IPS DF 4.7 (cell line): Measurements from ENCODE around the gene GNPTAB.
A peak's percentile ranks its signal among the peaks of the same experiment; 100 is the strongest.

Experiments used
- DNase-seq: peaks from one replicate; pipeline ENCODE4 v3.0.0-alpha.2; 2013; ENCODE audit warnings: low spot score; ENCODE audit errors: extremely low read depth

Gene GNPTAB

DNA sequence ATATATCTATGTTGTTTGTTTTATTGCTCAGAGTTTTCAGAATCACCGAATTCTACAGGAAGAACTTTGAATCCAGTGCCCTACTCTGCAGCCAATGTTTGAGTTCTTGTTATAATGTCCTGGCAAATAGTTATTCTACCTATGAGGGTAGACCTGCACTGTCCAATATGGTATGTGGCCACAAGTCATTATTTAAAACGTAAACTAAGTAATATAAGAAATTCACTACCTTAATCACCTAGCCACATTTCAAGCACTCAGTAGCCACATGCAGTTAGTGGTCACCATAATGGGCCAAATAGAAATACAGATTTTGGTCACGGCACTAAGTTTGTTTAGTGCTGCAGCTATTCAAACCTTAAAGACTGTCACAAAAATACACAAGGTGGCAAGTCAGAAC lies 26.4 kb downstream of the GNPTAB start:
- DNase-seq: no peak

DNA sequence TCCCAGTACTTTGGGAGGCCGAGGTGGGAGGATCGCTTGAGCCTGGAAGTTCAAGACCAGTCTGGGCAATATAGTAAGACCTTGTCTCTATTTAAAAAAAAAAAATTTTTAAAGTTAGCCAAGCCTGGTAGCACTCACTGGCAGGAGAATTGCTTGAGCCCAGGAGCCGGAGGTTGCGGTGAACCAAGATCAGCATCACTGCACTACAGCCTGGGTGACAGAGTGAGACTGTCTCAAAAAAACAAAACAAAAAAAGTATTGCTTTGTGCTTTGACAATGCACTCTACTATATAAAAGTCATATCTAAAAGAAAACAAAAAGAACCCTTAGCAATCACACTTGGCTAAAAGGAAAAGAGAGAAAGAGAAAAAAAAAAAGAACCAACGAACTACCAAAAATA lies 26.8 kb downstream of the GNPTAB start:
- DNase-seq: no peak

DNA sequence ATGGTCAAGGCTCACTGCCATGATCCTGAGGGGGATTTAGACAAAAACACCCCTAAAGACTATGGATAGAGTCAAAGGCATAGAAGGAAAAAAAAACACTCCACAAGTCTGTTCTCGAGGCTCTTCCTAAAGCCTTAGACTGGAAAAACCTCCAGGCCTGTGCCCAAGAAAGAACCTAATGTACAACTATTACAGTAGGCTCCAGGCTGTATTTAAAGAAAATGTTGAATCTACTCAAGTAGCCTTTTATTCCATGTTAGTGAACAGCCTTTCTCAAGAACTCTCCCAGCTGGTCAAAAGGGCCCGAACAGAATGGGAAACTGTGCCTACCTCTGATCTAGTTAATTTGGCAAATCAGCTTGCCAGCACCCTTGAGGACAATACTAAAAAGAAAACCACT lies 28.3 kb downstream of the GNPTAB start:
- DNase-seq: no peak

DNA sequence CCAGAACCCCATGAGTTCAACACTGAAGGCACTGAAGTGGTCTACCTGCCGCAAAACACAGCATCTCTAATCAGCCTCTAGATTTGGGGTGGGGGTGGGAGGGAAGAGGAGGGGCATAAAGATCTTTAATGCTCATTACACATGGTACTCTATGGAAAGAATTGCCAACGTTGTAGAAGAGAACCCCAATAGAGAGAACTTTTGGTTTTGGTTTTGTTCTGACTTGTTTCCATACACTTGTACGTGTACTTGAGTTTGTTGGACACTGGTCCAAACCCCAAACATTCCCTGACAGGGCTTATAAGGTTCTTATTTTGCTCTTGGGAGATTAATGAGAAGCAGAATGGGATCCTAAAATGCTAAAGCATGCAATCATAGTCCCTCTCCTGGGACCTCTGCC lies 31.0 kb downstream of the GNPTAB start:
- DNase-seq: no peak

DNA sequence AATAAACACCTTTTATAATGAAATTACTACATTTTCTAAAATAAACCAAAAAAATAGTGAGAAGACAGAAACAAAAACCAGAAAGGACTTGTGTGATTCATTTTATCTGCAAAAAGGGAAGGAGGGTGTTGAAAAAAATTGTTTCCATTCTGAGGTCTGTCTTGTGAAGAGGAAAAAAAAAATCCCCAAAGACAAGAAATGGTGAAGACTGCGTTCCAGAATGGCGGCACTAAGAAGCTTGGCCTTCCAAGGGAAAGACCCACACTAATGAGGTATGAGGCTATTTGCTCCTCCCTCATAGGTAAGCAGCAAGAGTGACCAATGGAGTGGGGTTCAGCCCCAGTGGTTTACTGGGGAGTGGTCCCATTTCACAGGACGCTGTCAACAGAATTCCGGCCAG lies 35.0 kb downstream of the GNPTAB start:
- DNase-seq: no peak

DNA sequence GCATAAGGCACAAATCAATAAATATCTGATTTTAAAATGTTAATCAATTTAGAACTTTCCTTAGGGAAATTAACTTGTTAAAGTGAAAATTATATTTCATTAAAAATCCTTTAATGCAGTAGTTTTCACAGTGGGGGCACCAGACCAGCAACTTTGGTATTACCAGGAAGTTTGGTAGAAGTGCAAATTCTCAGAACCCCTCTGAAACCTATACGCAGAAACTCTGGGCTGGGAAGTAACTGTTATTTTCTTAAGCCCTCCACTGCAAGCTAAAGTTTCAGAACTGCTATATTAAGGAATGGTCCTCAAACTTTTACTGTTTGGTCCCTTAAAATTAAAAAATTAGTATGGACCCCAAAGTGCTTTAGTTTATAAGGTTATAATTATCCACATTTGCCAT lies 35.7 kb downstream of the GNPTAB start:
- DNase-seq: no peak

DNA sequence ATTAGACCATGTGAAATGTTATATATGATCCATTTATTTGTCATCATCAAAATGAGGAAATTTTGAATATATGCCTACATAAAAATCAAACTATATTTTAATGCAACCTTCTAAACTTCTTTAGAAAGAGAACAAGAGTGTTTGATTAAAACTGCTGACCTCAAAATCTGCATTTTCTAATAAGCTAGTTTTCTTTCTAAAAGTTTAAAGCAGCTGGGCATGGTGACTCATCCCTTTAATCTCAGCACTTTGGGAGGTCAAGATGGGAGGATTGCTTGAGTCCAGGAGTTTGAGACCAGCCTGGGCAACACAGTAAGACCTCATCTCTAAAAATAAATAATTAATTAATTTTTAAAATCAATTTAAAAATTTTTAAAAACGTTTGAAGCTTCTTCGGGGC lies 36.2 kb downstream of the GNPTAB start:
- DNase-seq: no peak

DNA sequence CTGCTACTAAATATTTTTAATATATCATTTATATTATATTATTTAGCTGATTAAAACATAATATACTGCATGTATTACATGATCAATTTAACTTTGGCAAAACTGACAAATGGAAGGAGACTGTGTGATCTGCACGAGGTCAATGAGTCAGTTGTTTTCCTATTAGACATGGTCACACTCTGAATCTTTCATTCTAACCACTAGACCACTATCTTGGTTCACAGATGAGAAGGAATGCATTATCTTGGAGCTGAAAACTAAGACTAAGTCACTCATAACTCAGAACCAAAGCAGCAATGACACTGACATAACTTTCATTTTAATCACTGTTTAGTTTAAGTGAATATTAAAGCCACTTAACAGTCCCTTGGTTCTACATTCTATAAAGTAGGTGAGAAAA lies 37.4 kb downstream of the GNPTAB start:
- no peak for DNase-seq

DNA sequence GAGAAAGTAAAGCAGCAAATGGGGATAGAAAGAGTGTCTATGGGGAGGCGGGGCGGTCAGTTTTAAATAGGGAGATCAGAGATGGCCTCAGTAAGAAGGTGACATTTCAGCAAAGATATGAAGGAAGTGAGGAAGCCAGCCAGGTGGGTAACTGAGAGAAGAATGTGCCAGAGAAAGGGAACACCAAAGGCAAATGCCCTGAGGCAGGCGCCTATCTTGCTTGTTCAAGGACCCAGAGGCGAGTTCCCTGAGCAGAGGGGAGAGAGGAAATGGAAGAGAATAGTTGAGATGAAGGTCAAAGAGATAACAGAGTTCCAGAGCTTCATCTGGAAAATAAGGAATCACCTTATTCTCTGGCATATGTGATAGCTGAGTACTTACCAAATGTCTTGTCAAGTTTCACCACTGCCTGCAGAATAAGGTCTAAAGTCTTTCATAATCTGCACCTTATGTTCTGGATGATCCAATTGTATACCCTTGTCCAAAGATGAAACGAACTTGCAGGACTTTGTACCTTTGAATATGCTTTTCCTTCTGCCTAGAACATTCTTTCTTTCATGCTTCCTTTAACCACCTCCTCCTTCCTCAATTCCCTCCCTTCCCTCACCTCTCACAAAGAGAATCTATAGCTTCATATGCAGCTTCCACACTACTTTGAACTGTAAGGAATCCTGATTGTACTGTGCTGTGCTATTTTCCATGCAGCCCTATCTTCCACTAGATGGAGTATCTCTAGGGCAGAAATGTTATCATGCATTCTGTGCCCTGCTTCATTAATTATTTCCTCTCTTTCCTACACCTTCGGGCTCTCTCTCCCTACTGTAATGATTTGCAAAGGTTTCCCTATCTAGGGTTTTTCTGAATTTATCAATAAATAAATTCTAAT lies 38.5 kb downstream of the GNPTAB start:
- DNase-seq: no peak

DNA sequence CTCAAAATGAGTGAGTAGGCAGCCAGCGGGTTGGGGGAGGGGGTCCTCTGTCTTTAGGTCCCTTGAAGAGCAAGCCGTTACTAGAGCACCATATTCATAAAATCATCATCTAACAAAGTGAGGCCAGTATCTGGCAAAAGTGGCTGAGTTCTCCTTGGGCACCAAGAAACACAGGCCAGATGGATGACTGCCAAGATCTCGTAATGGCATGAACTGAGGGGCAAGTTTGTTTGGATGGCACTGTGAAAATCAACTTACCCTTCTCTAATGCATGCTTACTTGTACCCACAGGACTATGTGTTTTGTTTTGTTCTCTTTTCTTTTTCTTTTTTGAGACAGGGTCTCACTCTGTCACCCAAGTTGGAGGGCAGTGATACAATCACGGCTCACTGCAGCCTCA lies 41.6 kb downstream of the GNPTAB start:
- DNase-seq: no peak

DNA sequence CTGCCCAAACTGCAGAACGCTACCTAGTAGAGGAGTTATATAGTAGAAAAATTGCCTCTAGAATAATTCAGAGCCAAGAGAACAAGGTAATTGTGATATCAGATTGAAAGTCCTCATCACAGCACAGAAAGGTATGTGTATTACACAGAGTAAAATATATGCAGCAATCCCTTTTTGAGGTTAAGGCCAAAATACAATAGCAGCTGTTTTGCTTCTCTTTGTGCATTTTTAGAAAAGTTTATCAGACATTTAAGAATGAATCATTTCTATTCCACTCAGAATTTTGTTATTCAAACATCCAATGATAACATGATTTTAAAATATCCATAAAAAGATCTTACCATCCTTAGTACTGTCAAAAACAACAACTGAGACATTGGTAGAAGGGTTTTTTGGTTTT lies 45.1 kb downstream of the GNPTAB start:
- DNase-seq: no peak

DNA sequence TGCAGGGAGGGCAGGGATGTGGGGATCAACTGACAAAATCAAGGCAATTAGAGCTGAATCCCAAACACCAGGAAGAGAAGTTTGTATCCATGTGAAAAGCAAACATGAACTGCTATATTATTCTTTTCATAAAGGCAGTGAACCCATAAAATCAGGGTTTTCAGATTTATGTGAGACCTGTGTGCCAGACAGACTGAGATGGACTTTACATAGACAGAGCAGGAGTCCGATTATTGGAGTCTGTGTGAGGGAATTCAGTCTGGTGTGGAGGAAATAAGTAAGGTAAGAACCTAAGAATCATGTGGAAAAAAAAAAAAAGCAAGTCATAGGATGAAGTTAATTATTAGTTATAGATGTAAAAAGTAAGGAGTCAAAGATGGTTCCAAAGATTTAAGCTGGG lies 46.4 kb downstream of the GNPTAB start:
- DNase-seq: no peak

DNA sequence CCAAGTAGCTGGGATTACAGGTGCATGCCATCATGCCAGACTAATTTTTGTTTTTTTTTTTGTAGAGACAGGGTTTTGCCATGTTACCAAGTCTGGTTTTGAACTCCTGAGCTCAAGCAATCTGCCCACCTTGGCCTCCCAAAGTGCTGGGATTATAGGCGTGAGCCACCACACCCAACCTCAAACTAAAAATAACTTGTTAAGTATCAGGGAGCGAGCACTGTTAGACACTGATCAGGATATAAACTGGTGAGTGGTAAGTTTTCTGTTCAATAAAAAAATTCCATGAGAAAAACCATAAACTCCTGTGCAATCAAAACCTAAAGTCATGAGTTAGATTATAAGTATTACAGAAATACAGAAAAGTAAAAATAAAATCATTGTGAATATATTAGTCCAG lies 46.9 kb downstream of the GNPTAB start:
- no peak for DNase-seq

DNA sequence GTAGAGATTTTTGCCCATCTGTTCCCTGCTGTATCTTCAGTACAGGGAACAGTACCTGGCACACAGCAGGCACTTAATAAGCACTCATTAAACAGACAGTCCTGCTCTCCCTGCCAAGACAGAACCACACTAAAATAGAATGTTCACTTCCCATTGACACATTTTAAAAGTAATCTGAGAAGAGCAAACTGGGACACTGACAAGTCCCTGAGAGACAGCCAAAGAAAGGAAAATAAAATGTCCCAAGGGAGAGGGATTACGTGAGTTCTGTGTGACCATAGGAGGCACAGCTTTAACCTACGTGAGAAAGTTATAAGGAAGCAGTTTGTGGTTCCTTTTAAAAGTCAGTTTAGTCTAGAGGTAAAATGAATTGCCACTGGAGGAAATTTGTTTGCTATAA lies 47.6 kb downstream of the GNPTAB start:
- no peak for DNase-seq

DNA sequence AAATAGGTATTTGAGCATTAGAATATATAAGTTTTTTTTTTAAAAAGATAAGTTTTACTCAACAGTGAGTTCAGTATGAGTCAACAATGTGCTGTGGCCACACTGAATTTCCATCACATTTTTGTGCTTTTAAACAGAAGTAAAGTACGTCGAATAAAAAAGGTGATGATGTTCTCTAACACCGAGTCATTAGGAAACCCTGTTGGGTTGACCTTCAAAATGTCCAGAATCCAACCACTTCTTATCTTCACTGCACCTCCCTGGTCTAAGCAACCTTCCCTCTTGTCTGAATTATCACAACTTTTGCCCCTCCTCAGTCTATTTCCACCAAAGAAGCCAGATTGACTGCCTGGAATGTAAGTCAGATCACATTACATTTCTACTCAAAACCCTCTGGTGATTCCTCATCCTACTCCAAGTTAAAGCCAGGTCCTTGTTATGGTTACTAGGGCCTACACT lies 48.5 kb downstream of the GNPTAB start:
- no peak for DNase-seq

DNA sequence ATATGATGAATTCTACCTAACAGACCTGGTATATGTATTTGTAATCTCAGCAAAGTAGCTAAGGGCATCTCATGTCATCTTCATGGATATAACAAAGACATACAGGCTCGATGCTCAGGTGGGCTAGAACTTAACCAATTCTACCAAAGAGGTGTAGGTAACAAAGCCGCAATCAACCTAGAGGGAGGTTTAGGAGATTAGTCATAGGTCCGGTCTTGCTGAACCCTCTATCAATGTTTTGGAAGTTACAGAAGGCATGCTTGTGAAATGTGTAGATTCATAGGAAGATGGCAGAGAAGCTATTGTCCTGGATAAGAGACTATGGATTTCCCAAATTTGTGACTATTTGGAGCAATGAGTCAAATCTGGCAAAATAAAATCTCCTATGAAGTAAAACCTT lies 48.9 kb downstream of the GNPTAB start:
- no peak for DNase-seq

DNA sequence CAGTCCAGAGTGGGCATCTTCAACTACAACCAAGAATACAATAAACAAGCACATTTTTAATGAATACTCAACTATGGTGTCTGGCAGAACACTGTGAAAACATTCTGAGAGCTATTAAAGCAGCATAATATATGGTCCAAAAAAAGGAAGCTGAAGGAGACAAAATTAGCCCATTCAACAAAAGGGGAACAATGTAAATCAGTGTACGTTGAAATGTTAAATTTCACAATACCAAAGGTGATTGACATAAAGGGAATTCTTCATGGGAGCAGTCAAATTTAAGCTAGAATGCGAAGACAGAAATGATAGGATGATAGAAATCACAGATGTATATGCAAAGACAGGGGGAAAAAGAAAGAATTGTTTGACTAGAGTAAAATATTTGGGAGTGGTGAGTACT lies 50.2 kb downstream of the GNPTAB start:
- no peak for DNase-seq

DNA sequence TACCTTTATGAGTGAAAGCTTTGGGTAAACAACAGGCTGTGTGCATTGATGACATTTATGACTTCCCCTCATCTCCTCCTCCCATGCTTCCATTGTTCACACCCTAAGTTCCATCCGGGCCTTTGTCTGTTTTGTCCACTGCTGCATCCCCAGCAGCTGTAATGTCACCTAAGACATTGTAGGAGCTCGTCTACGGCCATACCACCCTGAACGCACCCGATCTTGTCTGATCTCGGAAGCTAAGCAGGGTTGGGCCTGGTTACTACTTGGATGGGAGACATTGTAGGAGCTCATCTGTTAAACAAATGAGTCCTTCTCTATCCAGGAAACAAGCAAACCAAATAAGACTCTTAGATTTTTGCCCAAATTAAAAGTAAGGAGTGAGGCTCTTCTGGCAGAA lies 51.1 kb downstream of the GNPTAB start:
- no peak for DNase-seq

DNA sequence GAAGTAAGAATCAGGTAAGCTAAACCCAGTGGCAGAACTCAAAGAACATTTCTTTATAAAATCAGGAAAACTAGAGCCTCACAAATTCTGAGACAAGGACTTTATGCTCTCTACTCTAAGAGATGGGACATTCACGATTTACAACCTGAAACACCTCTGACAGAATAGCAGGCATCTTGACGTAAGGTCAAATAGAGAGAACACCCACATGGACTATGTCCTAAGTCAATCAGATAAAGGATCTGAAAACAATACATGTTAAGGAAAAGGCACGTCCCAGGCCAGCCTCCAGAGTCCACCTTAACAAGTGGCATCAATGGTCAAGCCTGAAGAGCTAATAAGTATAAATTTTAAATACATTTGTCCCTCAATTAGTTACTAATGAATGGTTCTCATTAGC lies 51.6 kb downstream of the GNPTAB start:
- no peak for DNase-seq

DNA sequence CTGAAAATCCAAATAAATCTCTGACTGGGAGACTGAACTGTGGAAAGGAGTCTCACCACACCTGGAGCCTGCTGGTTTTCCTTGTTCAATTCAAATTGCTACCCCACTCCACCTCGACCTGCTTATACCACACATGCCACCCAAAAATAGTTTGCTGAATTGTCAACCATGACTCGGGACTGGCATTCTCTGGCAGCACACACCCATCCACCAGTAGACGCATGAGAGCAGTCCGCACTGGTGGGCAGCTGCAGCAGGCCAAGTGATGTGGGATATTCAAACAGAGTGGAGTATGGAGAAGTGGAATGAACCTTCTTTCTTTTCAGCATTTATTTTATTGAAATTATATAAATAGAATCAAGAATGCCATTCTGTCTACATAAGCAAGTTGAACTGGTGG lies 52.8 kb downstream of the GNPTAB start:
- no peak for DNase-seq

DNA sequence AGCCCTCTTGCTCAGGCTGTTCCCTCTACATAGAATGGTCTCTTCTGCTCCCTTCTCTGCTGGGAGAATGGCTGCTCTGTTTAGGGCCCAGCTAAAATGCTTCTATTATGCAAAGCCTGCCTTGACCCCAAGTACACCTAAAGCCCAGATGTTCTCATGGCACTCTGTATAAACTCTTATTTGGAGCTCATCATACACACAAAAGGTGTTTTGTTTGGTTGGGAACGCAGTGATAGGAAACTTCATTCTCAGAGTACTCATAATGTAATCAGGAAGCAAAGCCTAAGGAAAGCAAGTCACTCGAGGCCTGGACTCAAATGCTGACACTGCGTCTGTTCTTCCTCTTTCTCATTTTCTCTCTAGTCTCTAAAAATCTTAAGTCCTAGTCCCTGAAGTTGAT lies 53.3 kb downstream of the GNPTAB start:
- no peak for DNase-seq

DNA sequence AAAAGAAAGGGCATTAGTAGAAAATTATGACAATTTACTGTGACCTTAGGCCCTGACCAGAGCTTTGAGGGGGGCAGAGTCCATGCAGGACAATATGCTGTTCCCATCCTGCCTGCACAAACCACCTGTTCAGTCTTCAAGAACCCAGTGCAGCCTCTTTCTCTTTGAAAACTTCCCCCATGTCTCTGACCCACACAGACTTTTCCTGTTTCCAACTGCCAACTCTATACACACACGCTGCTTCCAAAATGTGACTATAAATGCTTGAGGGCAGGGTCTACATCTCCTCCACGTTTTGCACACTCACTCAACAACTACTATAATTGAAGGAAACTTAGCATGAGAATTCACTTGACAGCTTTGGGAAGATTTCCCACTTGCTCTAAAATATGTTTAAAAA lies 54.9 kb downstream of the GNPTAB start:
- DNase-seq: no peak

DNA sequence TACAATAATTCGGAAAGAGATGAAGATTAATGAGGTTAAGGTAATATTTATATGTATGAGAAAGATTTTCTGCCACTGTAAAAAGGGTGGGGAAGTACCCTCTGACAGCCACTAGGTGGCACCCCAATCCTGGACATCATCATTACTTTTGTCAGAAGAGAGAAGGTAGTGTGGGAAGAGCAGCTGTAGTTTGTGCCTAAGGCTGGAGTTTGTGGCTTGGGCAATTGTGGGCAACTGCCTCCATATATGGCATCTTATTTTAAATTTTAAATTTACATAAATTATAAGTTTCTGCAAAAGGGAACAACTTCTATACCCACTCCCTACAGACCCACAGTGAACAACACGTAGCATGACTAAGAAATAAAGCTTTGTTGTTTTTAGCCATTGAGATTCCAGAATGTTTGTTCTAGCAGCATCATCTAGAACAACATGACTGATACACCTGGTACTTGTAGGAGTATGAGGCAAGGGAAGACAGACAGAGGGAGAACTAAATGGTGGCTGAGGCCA lies 57.1 kb downstream of the GNPTAB start:
- peak; percentile 28 for DNase-seq
